ENCODE data around the gene BLOC1S1.
A peak's percentile ranks its signal among the peaks of the same experiment; 100 is the strongest.

BLOC1S1 gene

GRCh38 chr12:55715833-55716581 is at the start of gene BLOC1S1:
BLOC1S1 (plus strand) TSS chr12:55716046; CDS start chr12:55716052, 6 bp downstream.
- no peak for TF ChIP-seq ZFX (IDR thresholded peaks at IDR 0.05; ENCODE audit: borderline replicate concordance)
- no peak for TF ChIP-seq CTCF (IDR thresholded peaks at IDR 0.05)
- H3K27ac ChIP-seq = peak within 1 kb of the TSS; percentile 99

GRCh38 chr12:55666508-55666907 is 49.3 kb upstream of the BLOC1S1 start:
- no peak overlapping the region for H3K27ac ChIP-seq
- no peak for TF ChIP-seq ZFX (IDR thresholded peaks at IDR 0.05; ENCODE audit: borderline replicate concordance)
- no peak for TF ChIP-seq CTCF (IDR thresholded peaks at IDR 0.05)

- no peak overlapping the region for H3K27ac ChIP-seq
- TF ChIP-seq CTCF (IDR thresholded peaks at IDR 0.05) = no peak
- no peak for TF ChIP-seq ZFX (IDR thresholded peaks at IDR 0.05; ENCODE audit: borderline replicate concordance)
Measured at GRCh38 chr12:55670276-55670675, 45.6 kb upstream of the BLOC1S1 start.

GRCh38 chr12:55671746-55672145 is 44.1 kb upstream of the BLOC1S1 start:
- no peak for TF ChIP-seq ZFX (IDR thresholded peaks at IDR 0.05; ENCODE audit: borderline replicate concordance)
- TF ChIP-seq CTCF (IDR thresholded peaks at IDR 0.05) = no peak

GRCh38 chr12:55673638-55674037 is 42.2 kb upstream of the BLOC1S1 start:
- no peak for TF ChIP-seq ZFX (IDR thresholded peaks at IDR 0.05; ENCODE audit: borderline replicate concordance)
- TF ChIP-seq CTCF (IDR thresholded peaks at IDR 0.05) = no peak
- H3K27ac ChIP-seq = no peak overlapping the region

More at GRCh38 chr12:55671746-55672145, 44.1 kb upstream of the BLOC1S1 start:
- no peak overlapping the region for H3K27ac ChIP-seq

GRCh38 chr12:55675666-55676065 is 40.2 kb upstream of the BLOC1S1 start:
- no peak overlapping the region for H3K27ac ChIP-seq
- no peak for TF ChIP-seq CTCF (IDR thresholded peaks at IDR 0.05)
- TF ChIP-seq ZFX (IDR thresholded peaks at IDR 0.05; ENCODE audit: borderline replicate concordance) = no peak

- TF ChIP-seq CTCF (IDR thresholded peaks at IDR 0.05) (no peak), ZFX (IDR thresholded peaks at IDR 0.05; ENCODE audit: borderline replicate concordance) (no peak)
- H3K27ac ChIP-seq = no peak overlapping the region
Measured at GRCh38 chr12:55676707-55677106, 39.1 kb upstream of the BLOC1S1 start.
